Eye (tissue), 1 donor: ENCODE measurements around the gene SPATA3.
"Not testable (repeated sequence)": the region's sequence is repeated elsewhere in the genome, so short reads cannot be mapped to it uniquely, and the experiment has no call there.

Experiments
- DNase-seq: peaks from one replicate; pipeline ENCODE4 v3.0.0-alpha.2; 2015

SPATA3 gene

DNA sequence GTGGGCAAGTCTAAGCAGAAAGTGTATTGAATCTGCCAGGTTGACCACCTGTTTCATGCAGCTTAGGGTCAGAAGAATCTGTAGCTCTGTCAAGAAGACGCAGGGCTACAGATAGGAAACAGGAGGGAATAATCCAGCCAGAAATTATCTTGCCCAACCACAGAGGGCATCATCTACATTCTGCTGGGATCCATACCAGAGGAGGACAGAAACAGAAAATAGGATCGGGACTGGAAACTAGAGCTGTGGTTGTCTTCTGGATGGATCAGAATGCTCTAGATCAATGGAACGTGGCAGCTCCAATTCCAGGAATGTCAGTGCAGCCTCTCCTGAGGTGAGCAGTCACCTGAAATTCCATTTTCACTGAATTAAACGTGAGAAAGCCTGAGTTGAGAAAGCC lies 3.6 kb downstream of the SPATA3 start:
- DNase-seq, result no peak

DNA sequence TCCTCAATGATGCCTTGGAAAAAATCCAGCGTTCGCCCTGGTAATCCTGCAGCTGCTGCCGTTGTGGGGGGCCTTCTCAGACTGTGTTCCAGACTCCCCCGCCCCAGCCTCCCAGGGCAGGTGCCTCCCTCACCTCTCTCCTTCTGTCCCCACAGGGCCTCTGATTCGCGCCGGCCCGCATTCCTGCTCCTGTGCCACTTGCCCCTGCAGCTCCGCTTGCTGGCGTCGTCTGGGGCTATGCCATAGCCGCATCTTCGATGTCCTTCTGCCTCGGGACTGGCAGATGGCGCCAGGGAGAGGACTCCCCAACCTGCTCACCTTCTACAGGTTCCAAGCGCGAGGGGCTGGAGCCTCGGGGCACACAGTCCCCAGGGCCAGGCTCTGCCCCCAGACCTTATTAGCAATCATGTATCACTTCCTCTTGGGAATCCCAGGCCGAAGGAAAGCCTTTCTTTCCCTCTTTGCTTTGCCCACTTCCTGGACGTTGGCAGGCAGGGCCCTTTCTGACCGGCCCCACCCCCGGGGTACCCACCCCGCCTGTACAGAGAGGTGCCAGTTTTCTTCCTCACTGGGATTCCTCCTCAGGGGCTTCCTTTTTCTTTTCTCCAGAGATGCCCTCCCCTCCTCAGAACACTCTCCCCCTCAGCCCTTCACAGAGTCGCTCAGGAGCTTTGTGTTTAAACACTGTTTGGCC lies 4.4 kb downstream of the SPATA3 start:
- DNase-seq, result no peak

DNA sequence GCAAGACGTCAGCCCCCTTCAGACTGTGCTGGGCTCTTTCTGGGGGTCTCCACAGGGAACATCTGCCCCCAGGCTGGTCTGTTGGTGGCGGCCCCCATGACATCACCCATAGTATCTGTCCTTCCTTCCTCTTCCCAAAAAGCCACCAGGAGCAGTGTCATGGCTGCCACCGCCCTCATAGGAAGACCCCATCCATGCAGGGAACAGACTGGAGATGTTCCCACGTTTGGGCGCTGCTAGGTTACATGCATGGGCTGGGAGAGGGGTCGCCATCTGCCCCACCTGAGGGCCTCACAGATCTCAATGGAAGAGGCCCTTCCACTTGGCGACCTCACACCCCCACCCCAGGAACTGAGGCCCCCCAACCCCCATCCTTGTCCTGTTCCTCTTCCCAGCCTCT lies 5.1 kb downstream of the SPATA3 start:
- no peak for DNase-seq

- DNase-seq, result no peak
Observed at GRCh38 chr2:231001921-231002320, 6.0 kb downstream of the SPATA3 start.

- DNase-seq, result no peak
Observed at GRCh38 chr2:231002641-231003040, 6.7 kb downstream of the SPATA3 start.

GRCh38 chr2:231003186-231003585 lies 7.3 kb downstream of the SPATA3 start:
- no peak for DNase-seq

GRCh38 chr2:231004930-231005329 lies 9.0 kb downstream of the SPATA3 start:
- not testable (repeated sequence) for DNase-seq

- no peak for DNase-seq
Observed at GRCh38 chr2:231007286-231008098, 11.6 kb downstream of the SPATA3 start.

DNA sequence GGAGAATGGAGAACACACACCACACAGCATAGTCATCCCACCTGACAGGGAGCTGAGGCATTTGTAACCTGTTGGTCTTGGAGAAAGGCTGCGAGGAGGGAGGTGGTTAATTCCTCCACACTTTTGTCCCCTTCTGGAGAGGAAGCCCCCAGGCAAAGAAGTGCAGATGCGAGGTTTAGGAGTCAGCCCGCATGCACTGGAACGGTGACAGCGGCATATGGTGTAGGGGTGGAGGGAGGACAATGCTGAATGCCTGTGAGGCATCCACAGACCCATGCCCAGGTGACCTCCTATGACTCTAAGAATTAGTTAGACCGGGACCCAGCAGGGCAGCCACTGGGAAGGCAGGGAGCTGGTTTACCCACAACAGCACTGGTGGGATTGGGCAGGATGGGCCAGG lies 12.2 kb downstream of the SPATA3 start:
- DNase-seq, result no peak

- DNase-seq, result peak; percentile 15
Observed at GRCh38 chr2:231009236-231009919, 13.5 kb downstream of the SPATA3 start.

DNA sequence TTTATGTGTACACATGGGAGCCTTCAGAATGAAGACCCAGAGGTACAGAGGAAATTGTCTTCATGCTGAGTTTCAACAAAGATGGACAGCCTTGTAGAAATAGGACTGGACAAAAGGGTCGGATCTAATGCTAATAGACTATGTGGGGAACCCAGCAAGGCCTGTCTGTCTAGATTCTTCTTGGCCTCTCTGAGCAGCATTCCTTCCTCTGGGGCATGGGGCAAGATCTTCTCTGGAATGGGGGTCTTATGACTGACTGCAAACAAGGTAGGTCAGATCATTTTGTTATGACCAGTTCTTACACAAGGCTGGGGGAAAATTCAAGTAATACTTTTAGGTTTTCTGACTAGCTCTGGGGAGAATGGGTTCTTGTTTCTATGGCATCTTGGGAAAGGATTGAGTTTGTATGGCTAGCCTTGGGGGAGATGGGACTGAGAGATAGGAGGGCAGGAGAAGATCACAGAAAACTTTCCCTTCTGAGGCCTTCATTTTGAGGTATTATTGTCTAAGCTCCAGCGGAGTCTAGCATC lies 14.3 kb downstream of the SPATA3 start:
- DNase-seq, result no peak

GRCh38 chr2:231011526-231011925 lies 15.6 kb downstream of the SPATA3 start:
- DNase-seq, result no peak

- DNase-seq, result no peak
Observed at GRCh38 chr2:231012463-231012862, 16.5 kb downstream of the SPATA3 start.

DNA sequence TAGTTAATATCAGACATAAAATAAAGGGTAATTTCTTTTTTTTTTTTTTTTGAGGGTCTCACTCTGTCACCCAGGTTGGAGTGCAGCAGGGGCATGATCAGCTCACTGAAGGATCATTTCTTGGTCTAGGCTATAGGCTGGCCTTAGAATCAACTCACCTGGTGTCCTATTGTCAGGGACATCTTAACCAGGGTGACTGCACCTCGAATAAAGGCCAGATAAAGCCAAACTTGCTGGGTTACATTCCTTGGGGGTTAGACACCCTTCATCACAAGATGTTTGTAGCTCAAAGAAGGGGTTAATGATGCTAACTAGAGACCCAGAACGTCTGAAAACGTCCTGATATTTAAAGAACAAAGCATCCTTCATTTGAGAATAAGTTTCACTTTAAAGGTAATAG lies 17.9 kb downstream of the SPATA3 start:
- no peak for DNase-seq

DNA sequence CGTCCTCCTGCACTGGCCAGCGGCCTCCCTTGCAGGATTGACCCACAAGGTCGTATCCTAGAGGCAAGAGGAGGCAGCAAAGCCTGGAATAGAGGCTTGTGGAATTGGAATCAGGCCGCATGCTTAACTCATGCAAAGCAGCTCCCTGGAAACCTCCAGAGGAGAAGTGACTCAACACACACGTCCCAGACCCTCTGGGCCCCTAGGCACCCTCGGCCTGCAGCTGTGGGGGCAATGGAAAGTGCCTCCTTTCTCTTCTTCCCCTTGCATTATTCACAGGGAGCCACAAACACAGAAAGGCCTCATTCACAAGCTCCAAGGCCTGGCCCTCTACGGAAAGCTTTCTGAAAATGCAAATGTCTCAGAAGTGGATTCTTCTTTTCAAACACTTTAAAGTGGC lies 19.6 kb downstream of the SPATA3 start:
- DNase-seq, result no peak

GRCh38 chr2:231015926-231016325 lies 20.0 kb downstream of the SPATA3 start:
- no peak for DNase-seq

DNA sequence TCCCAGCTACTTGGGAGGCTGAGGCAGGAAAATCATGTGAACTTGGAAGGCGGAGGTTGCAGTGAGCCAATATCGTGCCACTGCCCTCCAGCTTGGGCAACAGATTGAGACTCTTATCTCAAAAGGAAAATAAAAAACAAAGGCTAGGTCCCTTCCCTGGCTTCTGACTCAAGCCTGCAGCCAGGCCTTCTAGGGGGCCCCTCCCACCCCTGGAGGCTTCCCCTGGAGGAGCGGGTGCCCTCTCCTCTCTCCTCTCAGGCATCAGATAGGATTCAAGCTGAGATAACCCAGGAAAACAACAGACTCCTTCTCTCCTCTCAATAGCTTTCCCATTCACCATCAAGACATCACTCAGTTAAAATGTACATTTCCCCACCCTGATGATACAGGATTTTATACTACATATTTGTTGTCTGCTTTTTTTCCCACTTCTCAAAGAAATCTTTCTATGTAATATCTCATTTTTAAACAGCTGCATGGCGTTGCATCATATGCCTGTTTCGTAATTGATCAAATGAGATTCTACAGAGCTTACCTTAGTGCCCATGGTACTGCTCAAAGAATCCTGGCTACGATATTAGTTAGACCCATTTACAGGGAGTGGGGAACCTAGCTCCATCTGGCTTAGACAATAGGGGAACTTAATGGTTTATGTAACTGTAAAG lies 20.8 kb downstream of the SPATA3 start:
- no peak for DNase-seq

DNA sequence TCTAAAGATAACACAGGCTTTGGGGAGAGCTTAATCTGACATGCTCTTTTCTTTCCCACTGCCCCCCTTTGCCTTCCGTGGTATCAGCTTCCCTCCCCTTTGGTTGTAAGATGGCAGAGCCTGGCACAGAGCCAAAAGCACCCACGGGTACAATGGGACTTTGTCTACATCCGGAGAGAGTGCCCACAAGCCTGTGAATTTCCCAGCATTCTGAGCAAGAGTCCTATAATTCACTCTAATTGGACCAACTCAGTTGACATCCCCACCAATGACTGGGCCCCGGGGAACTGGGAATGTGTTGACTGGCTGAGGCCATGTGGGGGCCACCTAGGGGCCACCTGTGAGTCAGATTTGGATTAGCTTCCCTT lies 21.3 kb downstream of the SPATA3 start:
- DNase-seq, result no peak

DNA sequence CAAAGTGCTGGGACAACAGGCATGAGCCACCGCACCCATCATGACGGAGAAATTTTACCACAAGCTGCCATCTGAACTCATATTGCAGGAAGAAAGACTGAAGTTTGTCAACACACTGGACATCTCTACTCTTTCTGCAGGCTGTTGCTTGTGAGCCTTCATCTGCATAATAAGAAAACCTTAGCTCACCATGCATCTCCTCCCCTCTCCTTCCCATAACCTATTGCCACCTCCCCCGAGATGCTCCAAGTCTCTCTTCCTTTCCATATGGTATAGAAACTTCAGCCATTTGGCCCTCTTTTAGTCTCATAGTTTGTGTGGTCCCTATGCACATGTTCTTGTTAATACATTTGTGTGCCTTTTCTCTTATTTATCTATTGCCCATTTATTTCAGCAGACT lies 22.3 kb downstream of the SPATA3 start:
- no peak for DNase-seq

DNA sequence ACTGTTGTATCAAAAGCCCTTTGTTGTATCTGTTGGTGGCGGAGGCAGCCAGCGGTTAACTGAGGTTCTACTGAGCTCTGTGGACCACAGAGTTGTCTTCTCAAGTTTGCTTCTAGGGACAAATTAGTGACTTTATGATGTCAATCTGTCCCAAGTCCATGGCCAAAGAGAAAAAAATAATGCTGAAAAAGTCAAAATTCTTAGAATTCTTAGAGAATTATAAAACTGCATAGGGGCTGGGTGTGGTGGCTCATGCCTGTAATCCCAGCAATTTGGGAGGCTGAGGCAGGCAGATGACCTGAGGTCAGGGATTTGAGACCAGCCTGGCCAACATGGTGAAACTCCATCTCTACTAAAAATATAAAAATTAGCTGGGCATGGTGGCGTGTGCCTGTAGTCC lies 29.1 kb downstream of the SPATA3 start:
- not testable (repeated sequence) for DNase-seq

- DNase-seq, result no peak
Observed at GRCh38 chr2:231028889-231029288, 33.0 kb downstream of the SPATA3 start.

DNA sequence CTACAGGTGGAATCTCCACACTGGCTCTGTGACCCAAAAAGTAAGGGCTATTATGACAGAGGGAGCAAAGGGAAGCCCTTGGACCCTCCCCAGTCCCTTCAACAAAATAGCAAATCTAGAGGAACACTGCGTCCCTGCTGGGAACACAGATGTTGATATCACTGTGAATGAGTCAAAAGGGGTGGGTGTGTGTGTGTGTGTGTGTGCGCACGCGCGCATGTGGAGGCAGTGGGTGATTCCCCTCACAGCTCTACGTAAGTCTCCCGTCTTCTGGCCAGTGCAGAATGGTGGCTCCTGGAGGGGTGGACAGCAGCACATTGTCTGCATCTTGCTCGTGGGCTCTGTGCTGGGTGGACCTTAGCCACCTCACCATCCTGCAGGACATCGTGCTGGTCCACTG lies 33.6 kb downstream of the SPATA3 start:
- no peak for DNase-seq

DNA sequence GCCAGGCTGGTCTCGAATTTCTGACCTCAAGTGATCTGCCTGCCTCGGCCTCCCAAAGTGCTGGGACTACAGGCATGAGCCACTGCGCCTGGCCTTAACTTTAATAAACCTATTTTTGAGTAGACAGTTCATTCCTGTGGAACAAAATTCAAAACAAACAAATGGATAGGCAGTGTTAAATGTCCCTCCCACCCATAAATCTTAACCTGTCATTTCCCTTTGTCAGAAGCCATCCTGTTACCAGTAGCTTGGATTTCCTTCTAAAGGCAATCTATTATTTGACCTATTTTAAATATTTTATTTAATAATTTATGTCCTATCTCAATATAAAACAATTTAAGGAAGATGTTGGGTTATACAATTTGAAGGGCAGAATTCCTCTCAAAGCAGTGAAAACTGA lies 34.8 kb downstream of the SPATA3 start:
- no peak for DNase-seq
